Thyroid gland (tissue), 4 donors: ENCODE data around the gene IGIP.

Experiments
- CTCF ChIP-seq, 6 experiments: fragments of 200-600 bp in 3 of 6; fragments of 450-650 bp in 3 of 6; sonication (generic) in 3 of 6; IDR thresholded peaks; one replicate each; pipeline ENCODE4 v1.5.1; 2016 to 2019; ENCODE audit warnings: antibody characterized with exemption in 6 of 6, mild to moderate bottlenecking in 2 of 6, inconsistent platforms in 1 of 6, moderate library complexity in 1 of 6
- POLR2A ChIP-seq, 2 donors: fragments of 450-650 bp; IDR thresholded peaks; one replicate each; pipeline ENCODE4 v1.6.1; 2017; ENCODE audit warnings: antibody characterized with exemption in 2 of 2, mild to moderate bottlenecking in 2 of 2, moderate library complexity in 1 of 2

DNA sequence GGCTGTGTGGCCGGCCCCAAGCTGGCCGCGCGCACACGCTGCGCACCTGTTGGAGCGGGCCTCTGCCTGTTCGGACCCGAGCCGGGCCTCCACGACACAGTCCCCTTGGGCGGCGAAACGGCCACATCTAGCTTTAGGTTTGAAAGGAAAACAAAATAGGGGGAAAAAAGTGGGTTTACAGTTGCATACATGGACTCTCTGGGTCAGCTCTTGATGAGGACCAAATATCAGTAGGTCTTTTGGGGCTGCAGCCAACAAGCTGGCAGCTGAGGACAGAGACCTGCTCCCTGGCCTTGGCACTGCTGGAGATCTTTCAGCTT is 20.7 kb downstream of the IGIP start:
- TF ChIP-seq POLR2A (IDR thresholded peaks at IDR 0.05) (no peak), CTCF (IDR thresholded peaks at IDR 0.05) (no peak)
